ENCODE data around the gene ZNF205.

ZNF205 gene

DNA sequence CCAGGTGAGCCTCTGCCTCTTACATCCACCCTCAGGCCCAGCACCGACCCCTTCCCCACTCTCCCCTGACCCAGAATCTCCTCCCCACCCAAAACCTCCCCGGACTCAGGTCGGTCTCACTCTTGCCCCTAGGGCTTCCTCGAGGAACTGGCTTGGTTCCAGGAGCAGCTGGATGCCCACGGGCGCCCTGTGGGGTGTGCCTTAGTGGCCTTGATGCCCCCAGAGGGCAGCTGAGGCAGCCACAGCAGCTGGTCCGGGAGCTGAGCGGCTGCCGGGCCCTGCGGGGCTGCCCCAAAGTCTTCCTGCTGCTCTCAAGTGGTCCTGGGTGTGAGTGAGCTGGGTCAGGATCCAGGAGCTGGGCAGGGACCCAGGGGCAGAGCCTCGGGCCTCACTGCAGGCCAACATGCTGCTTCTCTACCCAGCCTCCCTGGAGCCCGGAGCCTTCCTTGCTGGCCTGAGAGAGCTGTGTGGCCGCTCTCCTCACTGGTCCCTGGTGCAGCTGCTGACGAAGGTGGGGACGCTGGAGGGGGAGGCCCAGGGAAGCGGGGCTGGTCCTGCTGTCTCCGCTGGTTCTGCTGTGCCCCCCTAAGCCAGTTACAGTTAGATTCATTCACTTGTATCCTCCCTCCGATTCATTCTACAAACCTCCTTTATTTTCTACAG, 32.1 kb downstream of the ZNF205 start:
- DNase-seq (ENCODE audit: low spot score in 2 of 2), result no peak
- Mint-ChIP-seq H3K4me1 (peaks cover 14% of the 10 kb centered on the region), H3K27ac (no peak overlapping the region), H3K9me3 (no peaks in the 10 kb centered on the region), H3K36me3 (peaks cover 23% of the 10 kb centered on the region), H3K4me3 (no peak overlapping the region)
- ATAC-seq, result no peak

DNA sequence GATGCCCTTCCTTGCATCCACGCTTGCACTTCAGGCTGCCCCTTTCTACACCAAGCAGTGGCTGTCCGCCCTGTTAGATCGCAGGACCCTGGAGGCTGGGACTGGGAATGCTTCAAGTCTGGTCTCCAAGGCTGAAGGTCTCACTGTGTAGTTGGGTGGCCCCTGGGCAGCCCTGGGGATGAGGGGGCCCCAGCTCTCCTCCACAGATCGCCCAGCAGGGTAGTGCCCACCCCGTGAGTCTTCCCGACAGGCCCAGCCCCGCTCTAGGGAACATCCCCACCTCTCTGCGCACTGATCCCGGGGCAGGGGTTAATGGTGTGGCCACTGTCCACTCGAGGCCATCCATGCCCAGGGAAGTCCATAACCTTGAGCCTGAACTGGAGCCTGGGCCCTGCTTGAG, 32.8 kb downstream of the ZNF205 start:
- no peaks in the 10 kb centered on the region for H3K9me3 Mint-ChIP-seq

DNA sequence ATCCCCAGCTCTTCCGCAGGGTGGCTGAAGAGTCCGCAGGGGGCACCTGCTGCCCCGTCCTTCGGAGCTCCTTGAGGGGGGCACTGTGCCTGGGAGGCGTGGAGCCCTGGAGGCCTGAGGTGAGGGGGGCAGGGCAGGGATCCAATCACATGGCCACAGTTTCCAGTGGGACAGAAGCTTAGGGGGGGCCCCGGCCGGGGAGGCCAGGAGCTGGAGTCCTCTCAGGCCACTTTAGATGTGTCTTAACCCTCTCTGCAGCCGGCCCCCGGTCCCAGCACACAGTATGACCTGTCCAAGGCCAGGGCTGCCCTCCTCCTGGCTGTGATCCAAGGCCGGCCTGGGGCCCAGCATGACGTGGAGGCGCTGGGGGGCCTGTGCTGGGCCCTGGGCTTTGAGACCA, 33.3 kb downstream of the ZNF205 start:
- no peaks in the 10 kb centered on the region for H3K9me3 Mint-ChIP-seq
- no peak for ATAC-seq
- no peak overlapping the region for H3K4me3 Mint-ChIP-seq
- peaks cover 28% of the 10 kb centered on the region for H3K36me3 Mint-ChIP-seq
- no peak for DNase-seq (ENCODE audit: low spot score in 2 of 2)
- peak overlapping the region; percentile 43 for H3K27ac Mint-ChIP-seq
- peaks cover 26% of the 10 kb centered on the region for H3K4me1 Mint-ChIP-seq

More for the DNA sequence above, 32.8 kb downstream of the ZNF205 start:
- H3K27ac Mint-ChIP-seq, result peak overlapping the region; percentile 43
- peaks cover 21% of the 10 kb centered on the region for H3K4me1 Mint-ChIP-seq
- H3K4me3 Mint-ChIP-seq, result no peak overlapping the region
- DNase-seq (ENCODE audit: low spot score in 2 of 2) (no peak), ATAC-seq (no peak)
- H3K36me3 Mint-ChIP-seq, result peaks cover 23% of the 10 kb centered on the region

DNA sequence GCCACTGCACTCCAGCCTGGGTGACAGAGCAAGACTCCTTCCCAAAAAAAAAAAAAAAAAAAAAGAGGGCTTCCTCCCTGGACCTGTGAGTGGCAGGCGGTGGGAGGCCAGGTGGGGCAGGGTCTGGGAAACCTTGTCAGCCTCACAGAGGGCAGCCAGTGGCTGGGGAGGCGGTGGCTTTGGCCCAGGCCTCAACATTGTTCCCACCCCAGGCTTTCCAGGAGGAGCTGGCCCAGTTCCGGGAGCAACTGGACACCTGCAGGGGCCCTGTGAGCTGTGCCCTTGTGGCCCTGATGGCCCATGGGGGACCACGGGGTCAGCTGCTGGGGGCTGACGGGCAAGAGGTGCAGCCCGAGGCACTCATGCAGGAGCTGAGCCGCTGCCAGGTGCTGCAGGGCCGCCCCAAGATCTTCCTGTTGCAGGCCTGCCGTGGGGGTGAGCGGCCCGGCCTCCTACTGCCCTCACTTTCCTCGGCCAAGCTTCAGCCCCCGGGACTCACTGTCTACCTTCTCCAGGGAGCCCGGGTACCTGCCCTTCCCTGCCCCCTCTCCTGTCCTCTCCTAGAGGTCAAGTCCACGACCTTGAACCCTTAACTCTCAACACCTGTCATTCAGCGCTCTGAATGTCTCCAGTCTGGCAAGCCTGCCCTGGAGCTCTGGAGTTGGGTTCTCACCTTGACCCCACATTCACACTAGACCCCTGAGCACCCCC, 34.8 kb downstream of the ZNF205 start:
- H3K4me3 Mint-ChIP-seq, result no peak overlapping the region

DNA sequence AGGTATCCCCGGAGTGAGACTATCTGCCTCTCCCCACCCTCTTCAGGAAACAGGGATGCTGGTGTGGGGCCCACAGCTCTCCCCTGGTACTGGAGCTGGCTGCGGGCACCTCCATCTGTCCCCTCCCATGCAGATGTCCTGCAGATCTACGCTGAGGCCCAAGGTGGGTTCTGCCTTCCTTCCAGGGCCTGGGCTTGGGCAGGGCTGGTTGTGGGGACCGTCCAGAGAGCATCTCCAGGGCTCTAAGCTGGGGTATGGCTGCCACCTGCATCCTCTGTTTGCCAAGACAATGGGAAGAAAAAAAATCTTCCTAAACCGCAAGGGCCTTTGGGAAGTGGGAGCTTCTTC, 35.3 kb downstream of the ZNF205 start:
- H3K36me3 Mint-ChIP-seq, result peaks cover 33% of the 10 kb centered on the region
- DNase-seq (ENCODE audit: low spot score in 2 of 2), result no peak
- peaks cover 35% of the 10 kb centered on the region for H3K4me1 Mint-ChIP-seq
- no peak for ATAC-seq
- H3K4me3 Mint-ChIP-seq, result no peak overlapping the region
- no peak overlapping the region for H3K27ac Mint-ChIP-seq
- no peaks in the 10 kb centered on the region for H3K9me3 Mint-ChIP-seq

More for the DNA sequence above, 34.8 kb downstream of the ZNF205 start:
- peaks cover 34% of the 10 kb centered on the region for H3K4me1 Mint-ChIP-seq
- peaks cover 32% of the 10 kb centered on the region for H3K36me3 Mint-ChIP-seq
- DNase-seq (ENCODE audit: low spot score in 2 of 2) (no peak), ATAC-seq (no peak)
- no peaks in the 10 kb centered on the region for H3K9me3 Mint-ChIP-seq
- no peak overlapping the region for H3K27ac Mint-ChIP-seq

DNA sequence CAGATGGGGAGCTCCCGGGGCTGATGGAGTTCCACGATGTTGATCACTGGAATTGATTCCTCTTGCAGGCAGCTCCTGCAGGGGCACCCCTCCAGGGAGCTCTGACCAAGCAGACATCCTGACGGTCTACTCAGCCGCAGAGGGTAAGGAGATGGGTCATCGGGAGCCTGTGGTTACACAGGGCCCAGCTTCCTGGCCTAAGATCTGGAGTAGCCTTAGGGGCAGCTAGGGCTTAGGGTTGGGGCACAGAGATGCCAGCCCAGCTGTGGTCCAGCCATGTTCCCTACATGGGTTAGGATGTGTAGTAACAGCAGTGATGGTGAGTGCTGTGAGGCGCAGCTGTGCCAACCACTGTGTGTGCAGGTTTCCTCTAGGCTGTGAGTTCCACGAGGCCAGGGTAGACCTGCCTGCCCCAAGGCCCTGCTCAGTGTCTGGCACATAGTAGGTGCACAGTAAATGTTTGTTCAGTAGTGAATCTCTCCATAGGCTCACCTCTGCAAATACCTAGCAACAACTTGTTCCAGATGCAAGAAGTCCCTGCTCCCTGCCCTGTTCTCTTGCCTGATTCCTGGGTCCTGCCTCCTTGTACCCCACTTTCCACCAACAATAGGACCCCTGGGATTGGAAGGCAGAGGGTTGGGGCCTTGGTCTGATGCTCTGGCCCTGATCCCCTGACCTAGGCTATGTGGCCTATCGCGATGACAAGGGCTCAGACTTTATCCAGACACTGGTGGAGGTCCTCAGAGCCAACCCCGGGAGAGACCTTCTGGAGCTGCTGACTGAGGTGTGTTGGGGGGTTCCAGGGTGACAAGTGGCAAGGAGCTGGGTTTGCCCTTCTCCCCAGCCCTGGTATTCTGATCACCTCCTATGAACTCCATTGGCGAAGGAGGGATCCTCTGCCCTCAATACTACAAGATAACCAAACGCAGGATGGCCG, 36.1 kb downstream of the ZNF205 start:
- H3K4me1 Mint-ChIP-seq, result peaks cover 37% of the 10 kb centered on the region
- peaks cover 37% of the 10 kb centered on the region for H3K36me3 Mint-ChIP-seq
- peak overlapping the region; percentile 34 for H3K27ac Mint-ChIP-seq
- ATAC-seq (no peak), DNase-seq (ENCODE audit: low spot score in 2 of 2) (no peak)
- H3K4me3 Mint-ChIP-seq, result peak overlapping the region; percentile 81
- no peaks in the 10 kb centered on the region for H3K9me3 Mint-ChIP-seq

DNA sequence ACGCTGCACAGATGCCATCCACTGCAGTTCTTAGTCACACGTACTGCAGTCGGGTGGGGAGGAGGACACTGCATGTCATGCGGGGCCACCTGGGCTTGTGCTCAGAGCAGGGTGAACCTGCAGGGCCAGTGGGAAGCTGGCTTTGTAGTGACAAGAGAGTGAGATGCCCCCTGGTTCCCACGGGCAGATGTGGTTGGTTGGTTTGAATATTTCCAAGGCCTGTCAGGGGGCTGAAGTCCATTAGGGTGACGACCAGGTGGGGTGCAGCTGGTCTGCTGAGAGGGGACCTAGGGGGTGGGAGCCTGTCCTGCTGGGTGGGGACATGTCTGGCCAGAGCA, 36.8 kb downstream of the ZNF205 start:
- Mint-ChIP-seq H3K9me3 (no peaks in the 10 kb centered on the region), H3K27ac (peak overlapping the region; percentile 34), H3K4me3 (peak overlapping the region; percentile 81), H3K4me1 (peaks cover 37% of the 10 kb centered on the region), H3K36me3 (peaks cover 37% of the 10 kb centered on the region)
- DNase-seq (ENCODE audit: low spot score in 2 of 2) (no peak), ATAC-seq (no peak)

DNA sequence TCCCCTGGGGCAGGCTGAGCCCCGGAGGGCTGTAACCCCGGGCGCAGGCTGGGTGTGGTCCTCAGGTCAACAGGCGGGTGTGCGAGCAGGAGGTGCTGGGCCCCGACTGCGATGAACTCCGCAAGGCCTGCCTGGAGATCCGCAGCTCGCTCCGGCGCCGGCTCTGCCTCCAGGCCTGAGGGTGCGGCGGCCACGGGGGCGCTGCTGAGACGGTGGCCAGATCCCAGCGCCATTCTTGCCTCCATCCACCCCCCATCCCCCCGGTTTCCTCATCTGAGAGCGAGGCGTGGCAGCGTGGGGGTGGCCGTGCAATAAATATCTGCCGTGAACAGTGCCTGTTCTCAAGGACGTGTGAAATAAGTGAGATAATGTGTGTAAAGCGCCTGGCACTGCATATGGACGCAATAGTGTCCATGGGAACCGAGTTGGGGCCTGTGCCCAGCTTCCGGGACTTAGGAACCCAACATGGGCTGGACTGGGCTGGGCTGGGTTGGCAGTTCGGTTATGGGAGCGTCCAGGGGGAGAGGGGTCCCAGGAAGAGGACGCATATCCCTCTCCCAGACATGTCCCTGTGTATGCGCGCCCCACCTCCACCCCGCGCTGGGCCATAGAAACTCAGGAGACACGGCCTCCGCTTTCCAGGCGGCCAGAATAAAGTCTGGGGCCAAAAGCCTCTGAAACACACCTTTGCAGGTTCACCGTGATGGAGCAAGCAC, 37.4 kb downstream of the ZNF205 start:
- Mint-ChIP-seq H3K9me3 (no peaks in the 10 kb centered on the region), H3K36me3 (peaks cover 37% of the 10 kb centered on the region), H3K4me1 (peaks cover 37% of the 10 kb centered on the region), H3K4me3 (peak overlapping the region; percentile 81), H3K27ac (peak overlapping the region; percentile 98)
- peak; percentile 17 for ATAC-seq
- peak; percentile 40 to 77 for DNase-seq (ENCODE audit: low spot score in 2 of 2)

DNA sequence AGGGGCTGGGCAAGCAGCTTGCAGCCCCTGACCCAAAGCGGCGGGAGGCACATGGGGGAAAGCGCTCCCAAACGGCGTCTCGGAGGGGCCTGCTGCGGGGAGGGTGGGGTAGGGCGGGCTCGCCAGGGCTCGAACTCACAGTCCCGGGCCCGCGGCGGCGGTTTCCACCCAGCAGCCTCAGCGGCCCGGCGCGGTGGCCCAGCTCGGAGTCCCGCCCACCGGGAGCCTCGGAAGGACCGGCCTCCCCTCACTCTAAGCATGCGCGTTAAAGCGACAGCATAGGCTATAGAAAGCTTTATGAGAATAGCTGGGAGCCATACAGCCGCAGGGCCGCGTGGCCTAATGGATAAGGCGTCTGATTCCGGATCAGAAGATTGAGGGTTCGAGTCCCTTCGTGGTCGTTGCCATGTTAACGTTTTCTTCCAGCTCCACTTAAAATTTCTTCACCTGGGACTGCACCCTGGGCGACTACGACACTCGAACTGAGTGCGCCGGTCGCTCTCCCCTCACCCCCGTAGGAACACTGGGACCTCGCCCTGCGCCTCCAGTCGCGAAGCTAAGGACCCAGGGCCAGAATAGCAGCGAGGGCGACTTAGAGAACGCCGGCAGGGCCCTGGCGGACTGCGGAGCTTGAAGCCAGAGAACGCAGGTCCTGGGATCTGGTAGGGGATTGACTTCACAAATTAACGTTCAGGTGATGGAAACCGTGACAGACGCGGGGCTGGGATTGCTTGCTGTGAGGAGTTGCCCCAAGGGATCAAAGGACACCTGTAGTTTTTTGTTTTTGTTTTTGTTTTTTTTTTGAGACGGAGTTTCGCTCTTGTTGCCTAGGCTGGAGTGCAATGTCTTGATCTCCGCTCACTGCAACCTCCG, 38.2 kb downstream of the ZNF205 start:
- Mint-ChIP-seq H3K4me3 (peak overlapping the region; percentile 81), H3K36me3 (peaks cover 37% of the 10 kb centered on the region), H3K4me1 (peaks cover 37% of the 10 kb centered on the region), H3K9me3 (no peaks in the 10 kb centered on the region), H3K27ac (peak overlapping the region; percentile 98)
- ATAC-seq (peak; percentile 90), DNase-seq (ENCODE audit: low spot score in 2 of 2) (peak; percentile 100)

DNA sequence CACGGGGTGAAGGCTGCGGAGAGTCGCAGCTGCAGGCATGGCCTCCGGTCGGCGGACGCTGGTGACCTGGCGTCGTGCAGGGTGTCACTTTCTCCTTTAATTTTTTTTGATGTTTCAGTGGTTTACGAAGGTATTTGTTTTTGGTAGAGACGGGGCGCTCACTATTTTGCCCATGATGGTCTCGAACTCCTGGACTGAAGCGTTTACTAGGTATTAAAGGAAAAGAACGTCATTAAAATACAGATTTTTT, 39.6 kb downstream of the ZNF205 start:
- no peak for DNase-seq (ENCODE audit: low spot score in 2 of 2)
- Mint-ChIP-seq H3K36me3 (peaks cover 39% of the 10 kb centered on the region), H3K4me1 (peaks cover 37% of the 10 kb centered on the region), H3K4me3 (peak overlapping the region; percentile 81), H3K9me3 (no peaks in the 10 kb centered on the region), H3K27ac (peak overlapping the region; percentile 98)
- ATAC-seq, result no peak

DNA sequence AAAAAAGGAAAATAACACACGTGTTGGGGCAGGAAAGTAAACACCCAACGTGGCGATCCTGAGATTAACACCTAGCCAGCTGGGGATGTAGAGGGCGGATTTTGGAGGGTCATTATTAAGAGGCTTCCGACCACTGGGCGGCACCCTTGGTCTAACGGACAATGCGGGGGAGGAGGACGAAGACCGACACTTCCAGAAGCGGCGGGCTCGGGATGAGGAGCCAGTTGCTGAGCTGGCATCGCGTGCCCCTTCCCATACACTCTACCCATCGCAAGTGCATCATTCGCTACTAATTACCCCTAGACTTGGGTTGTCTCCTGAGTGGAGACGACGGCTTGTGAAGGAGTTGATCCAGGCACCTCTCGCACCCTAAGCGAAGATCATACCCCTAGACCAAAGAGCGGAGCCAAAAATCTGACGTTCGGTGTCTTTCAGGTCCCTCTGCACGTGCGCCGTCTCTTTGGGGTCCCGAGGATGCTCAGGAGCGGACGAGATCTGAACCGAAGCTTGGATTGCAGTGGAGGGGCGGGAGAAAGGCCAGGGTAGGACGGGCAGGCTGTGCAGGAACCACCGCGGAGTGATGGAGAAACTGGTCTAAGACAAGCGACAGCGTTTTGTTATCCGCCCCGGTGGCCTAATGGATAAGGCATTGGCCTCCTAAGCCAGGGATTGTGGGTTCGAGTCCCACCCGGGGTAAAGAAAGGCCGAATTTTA, 40.0 kb downstream of the ZNF205 start:
- DNase-seq (ENCODE audit: low spot score in 2 of 2) (peak; percentile 72 to 96), ATAC-seq (peak; percentile 24)
- Mint-ChIP-seq H3K36me3 (peaks cover 44% of the 10 kb centered on the region), H3K4me1 (peaks cover 42% of the 10 kb centered on the region), H3K4me3 (peak overlapping the region; percentile 81), H3K27ac (peak overlapping the region; percentile 98), H3K9me3 (no peaks in the 10 kb centered on the region)

DNA sequence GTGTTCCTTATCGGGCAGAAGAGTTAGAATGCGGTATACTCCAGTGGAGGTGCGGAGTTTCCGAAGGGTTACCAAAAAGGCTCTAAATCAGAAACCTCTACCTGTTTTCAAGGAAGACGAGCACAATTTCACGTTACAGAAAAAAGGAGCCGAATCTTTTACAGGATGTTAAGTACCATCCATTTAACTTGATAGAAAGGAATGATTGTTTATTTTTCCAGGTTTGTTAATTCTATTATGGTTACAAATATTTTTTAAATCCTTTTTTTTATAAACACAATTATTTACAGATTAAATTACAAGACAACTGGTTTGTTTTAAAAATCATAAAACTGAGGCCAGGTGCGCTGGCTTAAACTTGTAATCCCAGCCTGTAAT, 40.6 kb downstream of the ZNF205 start:
- H3K9me3 Mint-ChIP-seq, result no peaks in the 10 kb centered on the region
- peaks cover 47% of the 10 kb centered on the region for H3K4me1 Mint-ChIP-seq
- ATAC-seq (no peak), DNase-seq (ENCODE audit: low spot score in 2 of 2) (no peak)
- peaks cover 49% of the 10 kb centered on the region for H3K36me3 Mint-ChIP-seq
- H3K27ac Mint-ChIP-seq, result peak overlapping the region; percentile 98
- peak overlapping the region; percentile 81 for H3K4me3 Mint-ChIP-seq

DNA sequence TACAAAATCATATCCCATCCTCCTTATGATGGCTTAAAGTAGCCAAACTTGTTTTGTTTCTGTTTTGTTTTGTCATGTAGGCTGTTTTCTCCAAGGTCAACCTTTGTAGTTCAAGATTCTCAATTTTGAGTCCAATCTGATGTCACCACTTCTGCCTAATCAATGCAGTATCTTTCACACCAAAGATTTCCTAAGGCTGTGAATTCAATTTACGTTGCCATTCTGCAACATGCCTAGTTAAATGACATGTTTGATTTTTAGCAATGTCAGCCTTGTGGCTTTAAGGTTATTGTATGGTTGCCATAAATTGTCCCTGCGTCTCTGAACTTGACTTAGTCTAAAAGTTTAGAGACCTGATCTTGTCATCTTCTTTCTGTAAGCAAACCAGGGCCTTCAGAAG, 42.8 kb downstream of the ZNF205 start:
- ATAC-seq, result no peak
- peaks cover 61% of the 10 kb centered on the region for H3K36me3 Mint-ChIP-seq
- peaks cover 51% of the 10 kb centered on the region for H3K4me1 Mint-ChIP-seq
- H3K9me3 Mint-ChIP-seq, result no peaks in the 10 kb centered on the region
- no peak overlapping the region for H3K4me3 Mint-ChIP-seq
- no peak for DNase-seq (ENCODE audit: low spot score in 2 of 2)
- no peak overlapping the region for H3K27ac Mint-ChIP-seq

DNA sequence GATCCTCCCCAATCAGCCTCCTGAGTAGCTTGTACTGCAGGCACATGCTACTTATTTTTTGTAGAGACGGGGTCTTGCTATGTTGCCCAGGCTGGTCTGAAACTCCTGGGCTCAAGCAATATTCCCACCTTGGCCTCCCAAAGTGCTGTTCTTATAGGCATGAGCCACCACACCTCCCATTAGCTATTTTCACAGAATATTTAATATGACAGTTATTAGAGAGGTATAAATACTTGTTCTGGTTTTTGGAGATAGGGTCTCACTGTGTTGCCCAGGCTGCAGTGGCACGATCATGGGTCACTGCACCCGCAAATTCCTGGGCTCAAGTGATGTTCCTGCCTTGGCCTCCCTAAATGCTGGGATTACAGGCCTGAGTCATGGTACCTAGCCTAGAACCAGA, 43.6 kb downstream of the ZNF205 start:
- no peaks in the 10 kb centered on the region for H3K9me3 Mint-ChIP-seq
- DNase-seq (ENCODE audit: low spot score in 2 of 2), result no peak
- no peak overlapping the region for H3K27ac Mint-ChIP-seq
- peaks cover 53% of the 10 kb centered on the region for H3K36me3 Mint-ChIP-seq
- ATAC-seq, result no peak
- H3K4me1 Mint-ChIP-seq, result peaks cover 43% of the 10 kb centered on the region
- no peak overlapping the region for H3K4me3 Mint-ChIP-seq
